Inferior parietal cortex (tissue), 1 donor: ENCODE results near the gene AFF3.
"Not testable (repeated sequence)": the region's sequence is repeated elsewhere in the genome, so short reads cannot be mapped to it uniquely, and the experiment has no call there.

Experiments
- DNase-seq: peaks from one replicate; pipeline ENCODE4 v3.0.0-alpha.2; 2016; ENCODE audit errors: extremely low spot score

Gene AFF3

GRCh38 chr2:99961196-99961913 lies 181.0 kb downstream of the AFF3 start:
- no peak for DNase-seq

GRCh38 chr2:99960790-99961189 lies 181.6 kb downstream of the AFF3 start:
- no peak for DNase-seq

- no peak for DNase-seq
These were observed 182.1 kb downstream of the AFF3 start for GRCh38 chr2:99960291-99960690.

- no peak for DNase-seq
These were observed 183.0 kb downstream of the AFF3 start for GRCh38 chr2:99959261-99960014.

GRCh38 chr2:99957332-99958133 lies 184.9 kb downstream of the AFF3 start:
- no peak for DNase-seq

GRCh38 chr2:99956232-99957030 lies 186.0 kb downstream of the AFF3 start:
- no peak for DNase-seq

- no peak for DNase-seq
These were observed 188.6 kb downstream of the AFF3 start for GRCh38 chr2:99953750-99954149.

- DNase-seq = no peak
These were observed 192.4 kb downstream of the AFF3 start for GRCh38 chr2:99949963-99950362.

GRCh38 chr2:99949530-99949929 lies 192.9 kb downstream of the AFF3 start:
- no peak for DNase-seq

GRCh38 chr2:99948010-99948409 lies 194.4 kb downstream of the AFF3 start:
- DNase-seq = no peak

GRCh38 chr2:99947366-99947765 lies 195.0 kb downstream of the AFF3 start:
- DNase-seq = not testable (repeated sequence)

GRCh38 chr2:99944019-99944418 lies 198.4 kb downstream of the AFF3 start:
- DNase-seq = no peak

GRCh38 chr2:99942561-99943347 lies 199.6 kb downstream of the AFF3 start:
- DNase-seq = no peak

GRCh38 chr2:99940963-99941362 lies 201.4 kb downstream of the AFF3 start:
- no peak for DNase-seq

- DNase-seq = no peak
These were observed 203.3 kb downstream of the AFF3 start for GRCh38 chr2:99939135-99939534.

- no peak for DNase-seq
These were observed 204.1 kb downstream of the AFF3 start for GRCh38 chr2:99938250-99938649.

- no peak for DNase-seq
These were observed 206.3 kb downstream of the AFF3 start for GRCh38 chr2:99936065-99936464.

- no peak for DNase-seq
These were observed 206.7 kb downstream of the AFF3 start for GRCh38 chr2:99935662-99936061.

- no peak for DNase-seq
These were observed 208.3 kb downstream of the AFF3 start for GRCh38 chr2:99933894-99934650.

- DNase-seq = not testable (repeated sequence)
These were observed 208.9 kb downstream of the AFF3 start for GRCh38 chr2:99933491-99933890.
